A549 treated with AZD2906 at 1 μM for 4 hours (cell line): ENCODE results near the gene CPA1. TPM values are rescaled to one million over a fixed set of nuclear protein-coding genes. Genes with fewer than 3 reads are reported as not detected.

Experiments used
- total RNA-seq: library from RNA; stranded (reverse); fragments of 200-300 nt; extraction: Qiagen RNA extraction; gene quantifications from 5 replicates; pipeline ENCODE4 v1.2.3, GENCODE V29; 2022

Gene CPA1
- not detected in 5 replicates for total RNA-seq

DNA sequence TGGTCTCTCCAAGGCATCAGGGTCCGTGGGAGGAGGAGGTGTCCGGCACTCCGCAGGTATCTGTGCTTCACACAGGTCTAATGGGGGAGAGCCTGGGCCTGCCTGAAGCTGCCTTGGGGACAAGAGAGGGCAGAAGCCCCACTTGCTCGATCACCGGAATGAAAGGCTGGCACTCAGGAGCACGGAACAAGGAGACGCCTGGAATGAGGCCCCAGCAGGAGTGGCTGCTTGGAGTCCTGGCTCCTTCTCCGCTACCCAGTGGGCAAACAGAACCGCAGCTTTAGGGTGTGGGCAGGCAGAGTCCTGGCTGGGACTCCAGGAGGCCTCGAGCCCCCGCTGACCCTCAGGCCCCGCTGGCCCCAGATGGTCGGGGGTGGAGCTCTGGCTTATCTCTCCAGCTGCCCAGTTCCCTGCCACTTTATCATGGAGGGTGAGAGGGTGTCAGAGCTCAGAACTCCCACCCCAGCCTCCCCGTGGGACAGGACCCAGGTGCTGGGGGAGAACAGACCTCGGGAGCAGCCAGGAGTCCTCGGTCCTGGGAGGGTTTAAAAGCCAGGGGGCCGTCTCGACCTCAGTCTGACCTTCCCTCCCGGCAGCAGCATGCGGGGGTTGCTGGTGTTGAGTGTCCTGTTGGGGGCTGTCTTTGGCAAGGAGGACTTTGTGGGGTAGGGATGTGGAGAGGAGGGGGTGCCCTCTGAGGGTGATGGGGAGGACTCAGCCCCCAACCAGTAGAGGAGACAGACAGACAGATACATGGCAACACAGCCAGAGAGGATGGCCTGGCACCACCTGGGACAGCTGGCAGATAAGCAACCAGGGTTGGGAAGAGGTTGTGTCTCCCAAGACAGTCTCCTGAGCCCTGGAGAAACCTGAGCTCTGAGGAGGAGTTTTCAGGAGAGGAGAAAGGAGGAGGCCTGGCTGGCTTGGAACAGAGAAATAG, at the start of gene CPA1:
Gene CPA1 (plus strand): TSS at position 574 of the 940 bp plus-strand sequence. CDS start 27 bp downstream, at position 601.

DNA sequence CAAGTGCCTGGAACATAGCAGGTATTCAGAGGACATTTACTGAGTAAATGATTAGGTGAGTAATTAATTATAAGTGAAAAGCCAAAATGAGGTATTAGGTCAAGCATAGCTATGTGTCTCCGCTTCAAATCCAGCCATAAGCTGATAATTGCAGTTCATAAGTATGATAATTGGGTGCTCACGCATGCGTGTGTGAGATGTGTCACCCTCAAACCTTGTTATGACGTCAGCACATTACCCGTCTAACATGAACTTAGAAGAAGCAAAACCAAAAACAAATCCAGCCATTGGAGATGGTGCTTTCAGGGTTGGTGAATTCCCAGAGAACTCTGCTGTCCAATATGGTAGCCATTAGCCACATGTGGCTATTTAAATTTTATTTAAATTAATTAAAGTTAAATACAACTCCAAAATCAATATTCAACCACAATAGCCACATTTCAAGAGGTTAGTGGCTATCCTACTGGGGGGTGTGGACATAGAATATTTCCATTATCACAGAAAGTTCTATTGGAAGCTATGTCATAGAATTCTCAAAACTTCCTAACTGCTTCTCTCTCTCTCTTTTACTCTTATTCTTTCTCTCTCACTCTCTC, 35.9 kb upstream of the CPA1 start, which contains the start of gene CPA5:
Gene CPA5 (plus strand): TSS at position 546 of the 596 bp plus-strand sequence. CDS start 1,670 bp downstream, outside the sequence.

Other genes starting within 250 kb of the CPA1 start
- gene TMEM209, start 175.1 kb upstream of the CPA1 start, total RNA-seq, result 12.0 to 17.1 TPM (median 13.9 TPM) in 5 replicates
- gene SSMEM1, start 172.6 kb upstream of the CPA1 start, total RNA-seq, result 0.14 TPM in 1 of 5 replicates, not detected in the others
- gene CPA2, start 113.6 kb upstream of the CPA1 start, total RNA-seq, result 0.05 to 0.33 TPM (median 0.11 TPM) in 3 of 5 replicates, not detected in the others
- gene CPA4, start 87.3 kb upstream of the CPA1 start, total RNA-seq, result 2.9 to 5.1 TPM (median 3.6 TPM) in 5 replicates
- not detected in 5 replicates for gene CPA5, start 35.7 kb upstream of the CPA1 start, total RNA-seq
- 11.2 to 12.4 TPM (median 11.7 TPM) in 5 replicates for gene CEP41, start 60.5 kb downstream of the CPA1 start, total RNA-seq
- 32.9 to 39.0 TPM (median 38.2 TPM) in 5 replicates for gene MEST, start 111.6 kb downstream of the CPA1 start, total RNA-seq